Chondrocyte (in vitro differentiated cells): ENCODE measurements around the gene SIM2. TPM values are rescaled to one million over a fixed set of nuclear protein-coding genes. Genes with fewer than 3 reads are reported as not detected.
A peak's percentile ranks its signal among the peaks of the same experiment; 100 is the strongest.

Source experiments
- DNase-seq: peaks from one replicate; pipeline ENCODE4 v3.0.0; 2021; ENCODE audit warnings: mixed read lengths, low spot score
- H3K27ac Mint-ChIP-seq: one replicate; pipeline ENCODE4 v1.8.0; 2021; ENCODE audit warnings: mild to moderate bottlenecking, moderate library complexity, mixed read lengths; ENCODE audit not compliant: unreplicated experiment
- H3K27me3 Mint-ChIP-seq: 2 replicates; pipeline ENCODE4 v1.8.0; 2021; ENCODE audit warnings: low read depth, mixed read lengths
- H3K36me3 Mint-ChIP-seq: 2 replicates; pipeline ENCODE4 v1.8.0; 2021; ENCODE audit warnings: low read depth, mixed read lengths
- H3K4me1 Mint-ChIP-seq: 2 replicates; pipeline ENCODE4 v1.8.0; 2021; ENCODE audit warnings: low read depth, mild to moderate bottlenecking, mixed read lengths
- H3K4me3 Mint-ChIP-seq: one replicate; pipeline ENCODE4 v1.8.0; 2021; ENCODE audit warnings: mild to moderate bottlenecking, moderate library complexity, mixed read lengths; ENCODE audit not compliant: unreplicated experiment
- H3K9me3 Mint-ChIP-seq: 2 replicates; pipeline ENCODE4 v1.8.0; 2021; ENCODE audit warnings: low read depth, mixed read lengths
- CTCF ChIP-seq: fragments of 200-600 bp; sonication (generic); IDR thresholded peaks from 2 replicates; pipeline ENCODE4 v1.5.0; 2021; ENCODE audit warnings: antibody characterized with exemption, mild to moderate bottlenecking, moderate library complexity
- total RNA-seq: library from RNA; stranded (reverse); gene quantifications from 3 replicates; pipeline ENCODE4 v1.2.1, GENCODE V29; 2021

SIM2 gene
- total RNA-seq, 1 donor from 2014 or later, result 0.60 TPM

- DNase-seq, result no peak
- peaks cover 6% of the 10 kb centered on the region for H3K4me1 Mint-ChIP-seq
- no peak overlapping the region for H3K27ac Mint-ChIP-seq
- peaks cover 1% of the 10 kb centered on the region for H3K36me3 Mint-ChIP-seq
- H3K4me3 Mint-ChIP-seq, result no peak overlapping the region
- no peaks in the 10 kb centered on the region for H3K27me3 Mint-ChIP-seq
- no peak for TF ChIP-seq CTCF
- no peaks in the 10 kb centered on the region for H3K9me3 Mint-ChIP-seq
Measured at GRCh38 chr21:36785615-36786014, 86.7 kb downstream of the SIM2 start.

DNA sequence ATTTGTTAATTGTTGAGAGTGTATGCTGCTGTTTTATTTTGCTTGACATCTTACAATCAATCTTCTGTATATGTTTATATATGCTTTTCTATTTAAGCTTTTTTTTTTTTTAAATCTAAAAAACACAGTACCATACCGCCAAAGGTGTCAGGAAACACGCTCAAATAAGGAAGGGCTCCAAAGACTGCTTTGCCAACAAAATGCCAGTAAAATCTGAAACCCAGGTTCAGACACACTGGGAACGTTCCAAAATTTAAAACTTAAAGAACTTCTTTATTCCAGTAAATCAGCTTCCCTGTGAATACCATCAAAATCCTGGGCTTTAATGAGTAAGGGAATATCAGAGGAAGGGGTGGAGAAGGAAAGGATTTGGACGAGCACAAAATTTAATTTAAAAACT is 87.3 kb downstream of the SIM2 start:
- peaks cover 6% of the 10 kb centered on the region for H3K4me1 Mint-ChIP-seq
- H3K27me3 Mint-ChIP-seq, result no peaks in the 10 kb centered on the region
- H3K4me3 Mint-ChIP-seq, result no peak overlapping the region
- no peaks in the 10 kb centered on the region for H3K9me3 Mint-ChIP-seq
- no peak overlapping the region for H3K27ac Mint-ChIP-seq
- TF ChIP-seq CTCF, result no peak
- no peak for DNase-seq
- peaks cover 1% of the 10 kb centered on the region for H3K36me3 Mint-ChIP-seq

- H3K4me3 Mint-ChIP-seq, result no peak overlapping the region
- no peaks in the 10 kb centered on the region for H3K27me3 Mint-ChIP-seq
- peaks cover 1% of the 10 kb centered on the region for H3K36me3 Mint-ChIP-seq
- H3K9me3 Mint-ChIP-seq, result no peaks in the 10 kb centered on the region
- peaks cover 6% of the 10 kb centered on the region for H3K4me1 Mint-ChIP-seq
- no peak overlapping the region for H3K27ac Mint-ChIP-seq
- no peak for DNase-seq
- TF ChIP-seq CTCF, result no peak
Measured at GRCh38 chr21:36788120-36788638, 89.3 kb downstream of the SIM2 start.

DNA sequence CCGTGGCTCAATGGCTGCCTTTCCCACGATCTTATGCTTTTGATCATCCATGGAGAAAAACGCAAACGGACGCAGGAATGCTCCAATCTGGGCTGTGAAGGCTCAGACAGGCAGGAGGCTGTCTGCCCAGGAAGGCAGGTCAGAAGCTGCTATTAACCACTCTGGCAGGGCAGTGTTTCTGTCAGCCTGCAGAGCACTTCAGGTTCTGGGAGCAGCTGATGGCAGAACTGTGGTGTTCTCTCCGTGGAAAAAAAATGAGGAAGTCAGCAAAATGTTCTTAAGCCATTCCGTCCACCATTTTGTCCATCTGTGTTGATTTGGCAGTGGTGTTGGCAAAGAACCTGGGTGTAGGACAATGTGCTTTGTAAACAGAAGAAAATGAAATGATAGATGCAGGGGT is 91.7 kb downstream of the SIM2 start:
- Mint-ChIP-seq H3K4me1 (peaks cover 6% of the 10 kb centered on the region), H3K27me3 (no peaks in the 10 kb centered on the region), H3K27ac (peak overlapping the region; percentile 39), H3K9me3 (peaks cover 1% of the 10 kb centered on the region), H3K4me3 (no peak overlapping the region), H3K36me3 (peaks cover 1% of the 10 kb centered on the region)
- no peak for TF ChIP-seq CTCF
- no peak for DNase-seq

GRCh38 chr21:36791180-36791579 is 92.3 kb downstream of the SIM2 start:
- no peak overlapping the region for H3K4me3 Mint-ChIP-seq
- H3K9me3 Mint-ChIP-seq, result peaks cover 7% of the 10 kb centered on the region
- no peak for TF ChIP-seq CTCF
- peaks cover 6% of the 10 kb centered on the region for H3K4me1 Mint-ChIP-seq
- H3K27me3 Mint-ChIP-seq, result no peaks in the 10 kb centered on the region
- peak overlapping the region; percentile 12 for H3K27ac Mint-ChIP-seq
- no peak for DNase-seq
- peaks cover 5% of the 10 kb centered on the region for H3K36me3 Mint-ChIP-seq
